Loucy (cell line): ENCODE data around the gene BBS4.

Experiments used
- CTCF ChIP-seq: fragments of 200-600 bp; sonication (generic); conservative IDR thresholded peaks from 2 replicates; pipeline ENCODE4 v1.5.1; 2014; ENCODE audit warnings: mild to moderate bottlenecking, antibody characterized with exemption, low read length
- EZH2phosphoT487 ChIP-seq: fragments of 200-600 bp; IDR thresholded peaks from 2 replicates; pipeline ENCODE4 v1.6.1; 2018; ENCODE audit warnings: antibody characterized with exemption, mild to moderate bottlenecking, moderate library complexity, borderline replicate concordance

- TF ChIP-seq CTCF (no peak), EZH2phosphoT487 (no peak)
Measured at GRCh38 chr15:72724028-72724427, 38.0 kb downstream of the BBS4 start.
